GM12891 (cell line): ENCODE measurements around the gene RAPGEF5.

ENCODE experiments used
- POLR2A ChIP-seq: IDR thresholded peaks from 2 replicates; pipeline ENCODE4 v1.6.1; 2011; ENCODE audit warnings: low read depth, low read length, control low read depth
- POLR2AphosphoS5 ChIP-seq: IDR thresholded peaks from 2 replicates; pipeline ENCODE4 v1.6.1; 2011; ENCODE audit warnings: low read depth, low read length, control low read depth
- POU2F2 ChIP-seq: IDR thresholded peaks from 2 replicates; pipeline ENCODE4 v1.6.1; 2011; ENCODE audit warnings: low read depth, mild to moderate bottlenecking, control low read depth, low read length, moderate library complexity
- SPI1 ChIP-seq: IDR thresholded peaks from 2 replicates; pipeline ENCODE4 v1.6.1; 2011; ENCODE audit warnings: low read depth, low read length, control low read depth
- TAF1 ChIP-seq: IDR thresholded peaks from 2 replicates; pipeline ENCODE4 v1.6.1; 2011; ENCODE audit warnings: low read depth, low read length, control low read depth

DNA sequence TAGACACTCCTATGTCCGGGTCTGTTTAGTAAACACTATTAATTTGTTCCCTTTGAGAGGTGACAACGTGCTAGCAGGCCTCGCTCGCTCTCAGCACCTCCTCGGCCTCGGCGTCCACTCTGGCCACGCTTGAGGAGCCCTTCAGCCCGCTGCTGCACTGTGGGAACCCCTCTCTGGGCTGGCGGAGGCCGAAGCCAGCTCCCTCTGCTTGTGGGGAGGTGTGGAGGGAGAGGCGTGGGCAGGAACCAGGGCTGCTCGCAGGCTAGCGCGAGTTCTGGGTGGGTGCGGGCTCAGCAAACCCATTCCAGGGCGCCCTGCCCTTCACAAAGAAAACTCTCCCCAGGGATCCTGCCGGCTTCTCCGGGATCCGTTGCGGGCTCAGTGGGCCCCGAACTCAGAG lies 266.8 kb downstream of the RAPGEF5 start:
- no peak for TF ChIP-seq TAF1
- TF ChIP-seq POLR2A = no peak
- TF ChIP-seq POLR2AphosphoS5 = no peak
- no peak for TF ChIP-seq POU2F2
- TF ChIP-seq SPI1 = no peak
